HepG2 (cell line): Measurements from ENCODE around the gene USP36. TPM values are rescaled to one million over a fixed set of nuclear protein-coding genes. Genes with fewer than 3 reads are reported as not detected.

ENCODE experiments used
- ATAC-seq: fragments of 200-7000 bp; cut with Tn5 transposase; 3 replicates; pipeline ENCODE4 v1.9.1; 2020; ENCODE audit warnings: mild to moderate bottlenecking, moderate library complexity
- BruUV-seq: library from RNA; stranded (reverse); fragments of 400-500 nt; replicated peaks from 2 replicates; lab custom pipeline; 2021; lab: Mats Ljungman, UMichigan
- CTCF ChIA-PET: fragments of 300-600 bp; formaldehyde crosslinking; extraction: SDS; loops from one replicate; lab custom pipeline; 2021; ENCODE audit warnings: low total read pairs, inconsistent platforms, low intra/inter-chr PET ratio; lab: Yijun Ruan, JAX
- POLR2A ChIA-PET: fragments of 350-600 bp; sonication (Branson Sonifier 250); formaldehyde crosslinking; loops from one replicate; lab custom pipeline; 2020; ENCODE audit warnings: antibody characterized with exemption, inconsistent platforms; lab: Yijun Ruan, JAX
- DNase-seq: peaks from one replicate; pipeline ENCODE4 v3.0.0-alpha.2; 2015; ENCODE audit warnings: low spot score
- FAIRE-seq: peaks from 3 replicates; lab custom pipeline; 2011; peaks lifted over from hg19 to GRCh38; lab: Jason Lieb, UNC
- H2AFZ ChIP-seq: one replicate; pipeline ENCODE4 v1.6.1; 2011; ENCODE audit warnings: low read length, inconsistent platforms
- H3K27ac ChIP-seq: fragments of 300-600 bp; 3 replicates; pipeline ENCODE4 v1.8.0; 2011; ENCODE audit warnings: mixed run types, mild to moderate bottlenecking, mixed read lengths, low read length, inconsistent platforms; ENCODE audit not compliant: insufficient read depth; ENCODE audit errors: extremely low read length
- H3K27me3 ChIP-seq, 2 experiments: fragments of 200-600 bp in 1 of 2; 2 replicates in 1 of 2; 3 replicates in 1 of 2; pipeline versions ENCODE4 v1.6.0 to v1.8.0; 2011; ENCODE audit warnings: low read length in 2 of 2, mild to moderate bottlenecking in 2 of 2, moderate library complexity in 2 of 2, inconsistent platforms in 1 of 2; ENCODE audit not compliant: insufficient read depth in 2 of 2, control insufficient read depth in 1 of 2
- H3K36me3 ChIP-seq, 2 experiments: fragments of 200-600 bp in 1 of 2; replicated peaks in 1 of 2; 2 replicates in 1 of 2; 3 replicates in 1 of 2; pipeline versions ENCODE4 v1.5.1 to v1.8.0; 2011; ENCODE audit warnings: low read length in 2 of 2, inconsistent platforms in 1 of 2; ENCODE audit not compliant: insufficient read depth in 2 of 2, control insufficient read depth in 1 of 2
- H3K4me1 ChIP-seq: 2 replicates; pipeline ENCODE4 v1.5.1; 2012; ENCODE audit warnings: low read length, inconsistent platforms; ENCODE audit not compliant: insufficient read depth
- H3K4me2 ChIP-seq: 2 replicates; pipeline ENCODE4 v1.6.0; 2011; ENCODE audit warnings: low read depth, low read length, inconsistent platforms
- H3K4me3 ChIP-seq, 3 experiments: fragments of 200-600 bp in 1 of 3; sonication (generic), shearing (Covaris generic) in 1 of 3; replicated peaks in 1 of 3; 2 replicates each; pipeline ENCODE4 v1.5.1; 2011 to 2016; ENCODE audit warnings: low read length in 3 of 3, inconsistent platforms in 2 of 3, low read depth in 2 of 3, mild to moderate bottlenecking in 2 of 3, control low read depth in 1 of 3, mixed read lengths in 1 of 3; ENCODE audit not compliant: insufficient read depth in 1 of 3
- H3K79me2 ChIP-seq: one replicate; pipeline ENCODE4 v1.6.1; 2011; ENCODE audit warnings: low read length, inconsistent platforms; ENCODE audit not compliant: insufficient read depth
- H3K9ac ChIP-seq: 2 replicates; pipeline ENCODE4 v1.6.0; 2011; ENCODE audit warnings: mild to moderate bottlenecking, low read depth, low read length, inconsistent platforms; ENCODE audit not compliant: insufficient read depth
- H3K9me3 ChIP-seq: 2 replicates; pipeline ENCODE4 v1.5.1; 2012; ENCODE audit warnings: mild to moderate bottlenecking, low read length
- H4K20me1 ChIP-seq: 2 replicates; pipeline ENCODE4 v1.6.0; 2011; ENCODE audit warnings: inconsistent platforms, mild to moderate bottlenecking, low read length, moderate library complexity; ENCODE audit not compliant: insufficient read depth
- HCFC1 ChIP-seq: fragments of 150-350 bp; IDR thresholded peaks from 2 replicates; pipeline ENCODE4 v1.6.1; 2014; ENCODE audit warnings: low read depth, low read length
- ZNF143 ChIP-seq: sonication (generic); formaldehyde crosslinking; IDR thresholded peaks from 2 replicates; pipeline ENCODE4 v1.4.0; 2020; ENCODE audit warnings: missing genetic modification reagents
- ZNF281 ChIP-seq: sonication (generic); formaldehyde crosslinking; IDR thresholded peaks from 2 replicates; pipeline ENCODE4 v1.4.0; 2020; ENCODE audit warnings: missing genetic modification reagents, borderline replicate concordance
- ZNF282 ChIP-seq: fragments of 450-650 bp; IDR thresholded peaks from 2 replicates; pipeline ENCODE4 v1.6.1; 2018; ENCODE audit not compliant: partially characterized antibody
- ZNF331 ChIP-seq: sonication (generic); formaldehyde crosslinking; IDR thresholded peaks from 2 replicates; pipeline ENCODE4 v1.4.0; 2020; ENCODE audit warnings: missing genetic modification reagents
- ZSCAN20 ChIP-seq: sonication (generic); formaldehyde crosslinking; IDR thresholded peaks from 2 replicates; pipeline ENCODE4 v1.4.0; 2020; ENCODE audit warnings: missing genetic modification reagents, mild to moderate bottlenecking, borderline replicate concordance
- WGBS: methylation state at CpG from one replicate; pipeline ENCODE4 v1.1.6; 2017; ENCODE audit warnings: low lambda C conversion rate; 5-methylcytosine and 5-hydroxymethylcytosine counted together
- in situ Hi-C: cut with HindIII; loops from 2 replicates; pipeline ENCODE4 v1.10.0; 2017; ENCODE audit warnings: low pct_unique_long_range_greater_than_20kb; ENCODE audit not compliant: extremely low pct_ligation_motif_present
- intact Hi-C: fragments of 100-400 bp; cut with micrococcal nuclease; formaldehyde crosslinking; loops from one replicate; pipeline ENCODE4 v1.10.0; 2022; ENCODE audit not compliant: unreplicated experiment
- polyA plus RNA-seq, 8 experiments: library from polyadenylated mRNA; depleted of rRNA in 3 of 8; stranded (reverse) in 7 of 8; unstranded in 1 of 8; fragments of >200 nt; fragmentation: Illumina TruSeq in 4 of 8; extraction: Trizol in 4 of 8; gene quantifications; 2 replicates each; pipeline versions ENCODE4 v1.2.1 to v1.2.3, GENCODE V29; 2011 to 2016; ENCODE audit warnings: low read depth in 4 of 8, missing spikeins in 1 of 8, mixed read lengths in 1 of 8; ENCODE audit not compliant: insufficient read depth in 1 of 8
- total RNA-seq, 5 experiments: library from RNA; depleted of rRNA; stranded (reverse); fragments of >200 nt; fragmentation: Illumina TruSeq; extraction: Trizol; gene quantifications; 2 replicates each; pipeline ENCODE4 v1.2.3, GENCODE V29; 2016; ENCODE audit warnings: low read depth in 1 of 5

USP36 gene
- total and polyA plus RNA-seq, 2 of the 13 experiments (the other 11 are each of a cell fraction or from before 2014, with no cell fraction given) = 29.6 to 45.9 TPM

- Histone ChIP-seq H3K4me1 (peaks cover 10% of the 10 kb centered on the region; the same call in 1 of the 2 replicates), H3K4me3 (no peak overlapping the region), H3K79me2 (no peaks in the 10 kb centered on the region), H3K4me2 (no peak overlapping the region), H2AFZ (no peak overlapping the region), H3K27me3 (no peaks in the 10 kb centered on the region), H3K9me3 (no peaks in the 10 kb centered on the region), H3K9ac (no peak overlapping the region), H3K27ac (no peak overlapping the region), H3K36me3 (peaks cover 43 to 62% of the 10 kb centered on the region in 2 experiments), H4K20me1 (no peaks in the 10 kb centered on the region)
- TSS peak; percentile 24 for BruUV-seq
- WGBS = 95% methylated on average over 14 of the region's 14 CpGs
- TF ChIP-seq ZNF143 (CRISPR knock-in tag) = no peak
- TF ChIP-seq ZNF331 = no peak
- TF ChIP-seq HCFC1 = no peak
- no peak for TF ChIP-seq ZNF281 (CRISPR knock-in tag)
- no peak for TF ChIP-seq ZSCAN20 (CRISPR knock-in tag)
- TF ChIP-seq ZNF282 = no peak
- ATAC-seq (no peak), FAIRE-seq (no peak), DNase-seq (no peak)
- CTCF ChIA-PET = no interaction called here
- in situ Hi-C loops = no loop called here
- POLR2A ChIA-PET = no interaction called here
- intact Hi-C loops = loop anchor here (10.0 kb wide), 1 partner anchor 301 kb away; no protein-coding TSS in a partner anchor
These were observed 44.6 kb downstream of the USP36 start for GRCh38 chr17:78795861-78796516.
